Stimulated activated CD4-positive, alpha-beta T cell treated with anti-CD3 and anti-CD28 coated beads, Interleukin-1b, Interleukin-23, amount 100 ng/mL, for 48 hours (primary cell): ENCODE measurements around the gene MLXIPL.
"Not testable (repeated sequence)": the region's sequence is repeated elsewhere in the genome, so short reads cannot be mapped to it uniquely, and the experiment has no call there.

Experiments used
- DNase-seq: peaks from one replicate; pipeline ENCODE4 v3.0.0-alpha.2; 2020

MLXIPL gene

DNA sequence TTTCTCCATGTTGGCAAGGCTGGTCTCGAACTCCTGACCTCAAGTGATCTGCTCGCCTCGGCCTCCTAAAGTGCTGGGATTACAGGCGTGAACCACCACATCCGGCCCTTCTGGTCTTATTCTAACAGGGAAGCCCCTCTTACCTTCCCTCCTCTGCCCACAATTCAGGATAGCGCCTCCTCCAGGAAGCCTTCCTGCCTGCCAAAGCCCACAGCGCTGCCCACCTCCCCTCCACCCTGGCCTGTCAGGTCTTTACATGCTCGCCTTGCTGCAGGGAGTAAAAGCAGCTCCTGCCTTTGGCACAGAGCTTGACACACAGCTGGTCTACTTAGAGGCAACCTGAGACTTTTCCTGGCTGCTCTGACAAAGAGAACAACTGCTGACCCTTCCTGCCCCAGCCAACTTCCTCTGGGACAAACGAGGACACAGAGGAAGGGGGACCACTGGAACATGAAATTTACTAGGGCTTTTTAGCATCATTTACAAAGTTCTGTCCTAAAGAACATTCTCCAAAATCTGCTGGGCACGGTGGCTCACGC, 13.2 kb downstream of the MLXIPL start:
- DNase-seq = no peak

DNA sequence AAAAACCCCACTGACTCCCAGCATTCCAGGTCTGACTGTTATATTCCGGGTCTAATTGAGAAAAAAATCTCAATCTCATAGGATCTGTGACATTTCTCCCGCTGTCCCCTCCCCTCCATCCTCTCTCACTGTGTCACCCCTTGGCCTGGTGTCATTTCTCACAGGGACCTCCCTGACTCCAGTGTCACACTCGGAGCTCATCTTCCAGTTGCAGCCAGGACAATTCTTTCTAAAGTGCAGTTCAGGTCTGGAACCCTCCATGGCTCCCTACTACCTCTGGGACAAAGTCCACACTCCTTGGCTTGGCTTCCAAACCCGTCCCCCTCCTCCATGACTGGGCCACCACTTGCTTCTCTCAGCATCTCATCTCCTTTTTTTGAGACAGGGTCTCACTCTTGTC, 14.2 kb downstream of the MLXIPL start:
- no peak for DNase-seq

DNA sequence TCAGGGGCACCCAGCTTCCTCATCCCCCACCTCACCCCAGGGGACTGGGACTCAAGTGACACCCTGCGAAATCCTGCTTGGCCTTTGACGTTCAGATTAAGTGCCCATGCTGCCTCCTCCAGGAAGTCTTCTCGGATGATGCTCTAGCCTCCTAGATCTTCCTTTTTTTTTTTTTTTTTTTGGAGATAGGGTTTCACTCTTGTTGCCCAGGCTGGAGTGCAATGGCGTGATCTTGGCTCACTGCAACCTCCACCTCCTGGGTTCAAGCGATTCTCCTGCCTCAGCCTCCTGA, 16.7 kb downstream of the MLXIPL start:
- not testable (repeated sequence) for DNase-seq

DNA sequence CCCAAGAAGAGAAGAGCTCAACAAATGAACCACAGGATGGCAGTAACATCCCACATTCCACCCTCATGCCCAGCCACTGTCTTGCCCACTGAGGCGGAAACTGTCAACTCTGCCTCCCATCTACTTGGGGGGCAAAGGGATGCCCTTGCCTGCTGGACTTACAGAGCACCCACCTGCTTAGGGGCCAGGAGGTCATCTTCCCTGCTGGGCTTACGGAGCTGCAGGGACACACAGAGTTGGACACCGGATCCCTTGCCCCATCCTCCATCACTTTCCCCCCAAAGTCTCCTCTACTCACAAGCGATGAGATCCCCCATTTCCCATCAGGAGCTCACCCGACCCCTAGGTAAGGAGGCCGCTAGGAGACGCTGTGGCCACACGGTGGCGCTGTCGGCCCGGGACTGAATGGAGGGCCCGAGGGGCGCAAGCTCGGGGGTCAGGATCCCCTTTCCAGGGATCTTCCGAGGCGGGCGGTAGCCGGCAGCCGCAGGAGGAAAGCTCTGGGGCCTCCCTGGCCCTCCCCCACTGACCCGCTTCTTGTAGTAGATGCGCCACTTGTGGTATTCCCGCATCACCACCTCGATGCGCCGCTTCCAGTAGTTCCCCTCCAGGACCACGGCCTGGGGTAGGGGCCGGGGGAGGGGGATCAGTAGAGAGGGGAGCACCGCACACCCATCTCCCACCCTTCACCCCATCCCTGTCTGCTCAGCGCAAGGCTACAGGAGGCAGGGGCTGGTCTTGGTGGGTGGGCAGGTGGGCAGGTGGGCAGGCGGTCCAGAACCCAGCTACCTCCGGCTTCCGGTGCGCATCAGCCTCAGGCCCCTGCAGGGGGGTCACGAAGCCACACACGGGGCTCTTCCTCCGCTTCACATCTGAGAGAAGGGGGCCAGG, 17.3 kb downstream of the MLXIPL start:
- peak; percentile 47 for DNase-seq

DNA sequence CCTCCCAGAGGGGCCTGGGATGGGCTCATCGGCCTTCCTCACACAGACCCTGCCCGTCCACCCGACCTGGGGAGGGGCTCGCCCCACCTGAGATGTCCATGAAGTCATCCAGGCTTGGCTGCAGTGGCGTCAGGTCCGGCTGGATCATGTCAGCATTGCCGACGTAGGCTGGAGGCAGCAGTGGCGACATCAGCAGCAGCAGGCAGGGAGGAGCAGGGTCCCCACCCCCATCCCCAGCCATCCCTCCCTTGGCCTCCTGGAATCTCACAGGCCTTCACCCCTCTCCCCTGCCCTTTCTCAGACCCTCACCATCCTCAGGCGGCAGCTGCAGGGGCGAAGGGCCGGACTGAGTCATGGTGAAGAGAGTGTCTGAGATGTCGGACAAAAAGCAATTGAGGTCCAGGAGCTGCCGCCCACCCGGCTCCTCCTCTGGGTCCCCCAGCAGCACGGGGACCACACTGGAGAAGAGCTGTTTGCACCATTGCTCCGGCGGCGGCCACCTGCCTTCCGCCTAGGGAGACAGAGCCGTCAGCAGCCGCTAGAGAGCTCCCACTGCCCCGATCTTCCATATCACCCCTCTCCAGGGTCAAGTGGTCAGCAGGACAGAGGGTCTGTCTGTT, 18.6 kb downstream of the MLXIPL start:
- no peak for DNase-seq

DNA sequence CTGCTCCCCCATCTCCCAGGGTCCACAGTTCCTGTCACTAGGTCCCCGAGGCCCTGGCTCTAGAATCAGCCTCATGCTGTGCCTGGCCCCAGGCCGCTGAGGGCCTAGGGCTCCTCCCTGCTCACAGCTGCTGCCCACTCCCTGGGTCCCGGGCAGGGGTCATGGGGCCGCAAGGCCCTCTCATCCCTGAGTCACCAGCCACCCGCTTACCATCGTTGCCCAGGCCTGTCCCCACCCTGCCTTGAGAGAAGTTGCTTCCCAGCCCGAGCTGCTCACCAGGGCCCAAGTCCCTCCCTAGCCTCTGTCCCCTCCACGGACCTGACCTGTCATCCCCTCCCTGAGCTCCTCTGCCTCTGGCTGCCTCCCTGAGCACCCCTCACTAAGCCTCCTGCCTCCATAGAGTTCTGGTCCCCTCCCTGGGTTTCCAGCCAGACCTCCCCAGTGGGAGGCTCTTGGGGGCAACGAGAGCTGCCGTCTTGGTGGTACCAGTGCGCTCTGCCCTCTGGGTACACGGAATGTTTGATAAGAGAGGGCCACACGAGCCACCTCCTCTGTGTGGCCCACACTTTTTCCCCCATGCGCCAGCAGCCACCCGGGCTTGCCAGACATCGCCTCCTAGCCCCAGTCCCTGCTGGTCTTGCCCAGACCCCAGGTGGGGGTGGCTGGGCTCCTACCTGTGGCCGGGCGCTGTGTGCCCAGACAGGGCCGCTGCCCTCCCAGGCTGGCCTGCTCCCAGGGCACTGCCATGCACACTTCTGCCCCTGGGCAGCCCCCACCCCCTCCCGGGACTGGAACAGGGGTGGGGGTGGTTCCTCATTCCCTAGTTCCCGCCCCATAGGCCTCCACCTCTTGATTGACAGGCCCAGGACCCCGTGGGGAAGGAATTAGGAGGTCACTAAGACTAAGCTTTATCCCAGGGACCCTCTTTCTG, 21.3 kb downstream of the MLXIPL start:
- no peak for DNase-seq

DNA sequence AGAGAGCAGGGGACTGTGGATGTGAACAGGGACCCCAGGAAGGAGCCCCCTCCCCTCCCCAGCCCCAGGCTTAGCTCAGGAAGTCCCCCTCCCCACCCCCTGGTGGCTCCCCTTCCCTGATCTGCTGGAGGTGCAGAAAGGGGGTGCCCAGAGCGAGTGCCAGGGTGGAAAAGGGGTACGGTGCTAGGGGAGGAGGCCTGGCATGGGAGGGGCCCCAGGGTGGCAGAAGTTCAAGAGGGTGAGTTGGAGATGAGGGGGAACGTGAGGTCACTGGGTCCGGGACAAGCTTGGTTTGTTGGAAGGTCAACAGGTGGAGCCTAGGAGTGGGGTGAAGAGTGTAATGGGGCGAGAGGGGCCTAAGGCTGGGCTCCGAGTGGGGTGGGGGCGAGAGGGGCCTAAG, 24.4 kb downstream of the MLXIPL start:
- DNase-seq = no peak

DNA sequence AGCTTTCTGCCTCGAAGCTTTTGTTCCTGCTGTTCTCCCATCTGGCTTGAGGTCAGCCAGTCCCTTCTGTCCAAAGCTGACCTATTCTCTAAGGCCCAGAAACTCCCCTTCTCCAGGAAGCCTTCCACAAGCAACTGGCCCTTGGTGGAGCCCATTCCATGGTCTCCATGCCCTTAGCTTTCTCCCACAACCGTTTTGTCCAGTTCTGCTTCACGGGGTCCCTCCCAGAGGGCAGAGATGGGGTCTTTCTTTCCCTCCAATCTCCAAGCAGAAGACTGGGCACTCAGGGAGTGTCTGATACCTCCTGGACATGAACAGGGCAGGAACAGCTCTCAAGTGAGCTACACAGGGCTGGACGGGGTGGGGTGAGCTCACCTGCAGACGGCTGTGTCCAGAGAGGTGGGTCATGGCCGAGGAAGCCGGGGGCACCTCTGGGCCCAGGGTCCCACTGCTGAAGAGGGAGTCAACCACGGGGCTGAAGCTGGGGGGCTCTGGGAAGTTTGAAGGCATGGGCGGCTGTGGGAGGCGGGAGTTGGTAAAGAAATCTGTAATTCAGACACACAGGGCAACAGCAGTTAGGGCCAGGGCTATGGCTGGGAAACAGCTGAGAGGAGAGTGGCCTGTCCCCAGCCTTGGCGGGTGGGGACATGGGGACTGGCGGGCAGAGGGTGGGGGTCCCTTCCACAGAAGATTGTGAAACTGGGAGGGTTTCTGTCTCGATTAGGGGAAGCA, 25.0 kb downstream of the MLXIPL start:
- DNase-seq = no peak

DNA sequence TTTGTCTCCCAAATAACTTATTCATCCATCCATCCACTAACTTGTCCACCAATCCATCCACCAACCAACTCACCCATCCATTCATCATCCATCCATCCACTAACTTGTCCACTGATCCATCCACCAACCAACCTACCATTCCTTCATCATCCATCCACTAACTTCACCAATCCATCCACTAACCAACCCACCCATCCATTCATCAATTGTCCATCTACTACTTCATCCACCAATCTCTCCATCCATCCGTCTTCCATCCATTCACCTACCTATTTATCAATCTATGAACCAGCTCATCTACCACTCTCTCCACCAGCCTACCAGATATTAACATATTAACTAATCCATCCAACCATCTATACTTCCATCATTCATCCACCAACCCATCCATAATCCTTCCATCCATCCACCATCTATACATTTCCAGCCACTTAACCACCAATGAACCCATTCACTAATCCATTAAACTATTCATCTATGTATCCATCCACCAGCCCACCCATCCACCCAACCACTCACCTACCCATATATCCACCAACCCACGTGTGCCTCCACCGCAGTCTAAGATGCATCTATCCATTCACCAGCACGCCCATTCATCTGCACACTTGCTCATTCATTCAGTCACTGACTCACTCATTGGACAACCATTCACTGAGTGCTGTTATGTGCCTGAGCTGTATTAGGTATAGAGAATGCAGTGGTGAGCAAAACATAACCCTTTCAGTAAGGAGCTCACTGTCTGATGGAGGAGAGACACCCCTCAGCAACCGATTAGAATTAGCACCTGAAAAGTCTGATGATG, 26.1 kb downstream of the MLXIPL start:
- no peak for DNase-seq

DNA sequence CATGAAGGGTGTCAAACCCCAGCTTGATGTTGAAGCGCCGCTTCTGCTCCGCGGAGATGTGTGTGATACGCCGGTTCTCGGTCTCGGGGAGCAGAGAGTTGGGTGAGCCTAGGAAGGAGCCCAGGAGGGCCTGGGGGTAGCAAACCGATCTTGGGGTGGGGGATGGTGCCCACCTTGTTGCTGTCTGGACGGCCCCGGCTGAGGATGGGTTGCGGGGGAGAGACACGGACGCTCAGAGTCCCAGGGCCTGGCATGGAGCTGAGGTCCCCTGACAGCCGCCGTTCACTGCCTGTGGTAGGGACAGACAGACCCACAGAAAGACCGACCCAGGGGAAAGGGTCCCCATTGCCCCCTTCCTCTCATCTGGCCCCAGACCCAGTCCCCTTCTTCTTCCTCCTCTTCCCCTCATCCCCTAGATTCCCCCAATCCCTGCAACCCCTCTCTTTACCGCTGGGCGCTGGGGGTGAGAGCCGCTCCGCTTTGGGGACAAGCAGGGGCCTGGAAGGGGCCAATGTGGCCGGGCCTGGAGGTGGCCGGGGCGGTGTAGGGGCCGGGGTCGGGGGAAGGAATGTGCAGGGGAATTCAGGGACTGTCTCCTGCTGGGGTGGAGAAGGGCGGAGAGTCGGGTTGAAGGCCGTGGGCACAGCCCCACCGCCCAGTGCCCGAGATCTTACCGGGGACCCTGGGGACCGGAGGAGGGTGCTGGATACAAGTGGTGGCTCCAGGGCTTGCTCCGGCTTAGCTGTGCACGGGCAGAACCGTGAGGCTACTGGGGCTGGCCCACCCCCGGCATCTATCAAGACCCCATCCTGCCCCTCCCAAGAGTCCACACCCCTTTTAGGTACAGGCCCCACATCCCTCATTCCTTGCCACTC, 27.9 kb downstream of the MLXIPL start:
- no peak for DNase-seq

DNA sequence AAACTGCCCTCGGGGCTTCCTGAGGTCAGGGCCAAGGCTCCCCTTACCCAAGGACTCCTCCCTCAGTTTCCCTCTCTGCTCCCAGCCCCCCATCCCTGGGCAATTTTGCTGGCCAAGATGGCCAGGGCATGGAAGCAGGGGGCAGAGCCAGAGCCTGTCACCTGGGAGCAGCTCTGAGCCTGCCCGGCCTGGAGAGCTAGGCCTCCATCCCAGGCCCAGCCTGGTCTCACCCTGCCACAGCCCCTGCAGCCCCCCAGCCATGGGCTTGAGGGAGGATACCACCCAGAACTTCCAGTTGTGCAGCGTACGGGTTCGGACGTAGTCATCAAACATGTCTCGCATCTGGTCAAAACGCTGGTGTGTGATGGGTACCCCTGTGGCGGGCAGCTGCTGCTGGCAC, 29.0 kb downstream of the MLXIPL start:
- no peak for DNase-seq

DNA sequence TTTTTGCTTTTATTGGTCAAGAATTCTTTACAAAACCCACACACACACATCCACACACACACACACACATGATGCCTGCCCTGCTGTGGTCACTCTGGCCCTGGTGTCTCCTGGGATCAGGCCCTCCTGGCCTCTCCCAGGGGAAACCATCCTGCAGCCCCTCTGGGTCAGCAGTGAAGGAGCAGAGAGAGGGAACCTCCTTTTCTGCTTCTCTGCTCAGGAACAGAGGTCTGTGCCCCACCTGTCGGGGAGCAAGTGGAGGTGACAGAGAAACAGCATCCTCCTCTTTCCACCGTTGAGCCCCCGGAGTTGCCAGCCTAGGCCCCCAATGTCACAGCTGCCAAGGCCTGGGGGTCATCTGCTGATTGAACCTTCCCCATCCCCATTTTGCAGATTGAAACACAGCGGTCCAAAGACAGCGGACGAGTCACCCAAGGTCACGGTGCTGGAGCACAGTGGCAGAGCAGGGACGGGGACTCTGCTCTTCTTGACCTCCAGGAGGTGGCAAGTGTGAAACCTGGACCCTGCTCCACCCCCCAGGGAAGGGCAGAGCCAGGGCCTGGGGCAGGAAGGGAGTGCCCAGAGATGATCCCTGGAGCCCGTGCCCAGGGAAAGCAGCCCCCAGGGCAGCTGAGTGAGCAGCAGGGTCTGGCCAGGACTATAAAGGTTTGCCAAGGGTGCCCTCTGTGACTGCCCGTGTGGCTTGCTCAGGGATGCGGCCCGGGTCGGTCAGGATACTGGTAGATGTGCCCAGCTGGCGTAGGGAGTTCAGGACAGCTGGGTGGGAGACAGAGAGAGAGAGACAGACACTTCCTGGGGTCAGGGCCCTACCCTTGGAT, 30.9 kb downstream of the MLXIPL start:
- DNase-seq = no peak

DNA sequence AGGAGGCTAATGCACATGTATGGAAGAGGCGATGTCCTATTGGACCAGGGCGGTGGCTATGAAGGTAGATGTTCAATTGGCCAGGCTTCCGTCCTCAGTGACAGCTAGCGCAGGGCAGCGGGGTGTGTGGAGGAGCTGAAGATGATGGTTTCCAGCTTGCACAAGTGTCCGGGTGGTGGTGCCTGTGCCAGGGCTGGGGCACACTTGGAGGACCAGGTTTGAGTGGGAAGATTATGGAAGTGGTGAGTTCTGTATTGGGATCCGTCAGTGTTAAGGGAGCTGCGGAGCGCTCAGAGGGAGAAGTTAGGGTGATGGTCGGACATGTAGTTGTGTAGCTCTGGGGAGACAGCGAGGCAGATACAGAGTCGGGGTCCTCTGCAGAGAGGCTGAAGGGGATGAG, 37.4 kb downstream of the MLXIPL start:
- no peak for DNase-seq

DNA sequence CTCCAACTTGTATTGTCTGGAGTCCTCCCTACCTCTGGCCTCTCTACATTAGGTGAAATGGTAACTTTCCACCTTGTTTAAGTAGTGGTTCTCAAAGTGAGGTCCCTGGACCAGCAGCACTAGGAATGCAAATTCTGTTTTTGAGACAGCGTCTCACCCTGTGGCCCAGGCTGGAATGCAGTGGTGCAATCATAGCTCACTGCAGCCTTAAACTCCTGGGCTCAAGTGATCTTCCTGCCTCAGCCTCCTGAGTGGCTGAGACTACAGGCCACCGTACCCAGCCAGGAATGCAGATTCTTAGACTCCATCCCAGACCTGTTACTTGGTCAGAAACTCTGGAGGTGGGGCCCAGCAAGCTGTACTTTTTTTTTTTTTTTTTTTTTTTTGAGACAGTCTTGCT, 39.1 kb downstream of the MLXIPL start:
- DNase-seq = no peak

DNA sequence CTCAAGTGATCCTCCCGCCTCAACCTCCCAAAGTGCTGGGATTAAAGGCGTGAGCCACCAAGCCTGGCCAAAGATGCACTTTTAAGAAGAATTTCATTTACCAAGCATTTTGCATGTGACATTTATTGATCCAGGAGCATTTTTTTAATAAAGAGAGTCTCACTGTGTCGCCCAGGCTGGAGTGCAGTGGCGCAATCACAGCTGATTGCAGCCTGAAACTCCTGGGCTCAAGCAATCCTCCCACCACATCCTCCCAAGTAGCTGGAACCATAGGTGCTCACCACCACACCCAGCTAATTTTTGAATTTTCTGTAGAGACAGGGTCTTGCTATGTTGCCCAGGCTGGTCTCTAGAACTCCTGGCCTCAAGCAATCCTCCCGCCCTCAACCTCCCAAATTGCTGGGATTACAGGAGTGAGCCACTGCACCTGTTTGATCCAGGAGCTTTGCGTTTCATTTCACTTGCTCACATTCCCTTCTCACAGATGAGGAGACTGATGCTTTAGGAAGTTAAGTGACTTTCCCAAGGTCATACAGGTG, 41.6 kb downstream of the MLXIPL start:
- DNase-seq = no peak

DNA sequence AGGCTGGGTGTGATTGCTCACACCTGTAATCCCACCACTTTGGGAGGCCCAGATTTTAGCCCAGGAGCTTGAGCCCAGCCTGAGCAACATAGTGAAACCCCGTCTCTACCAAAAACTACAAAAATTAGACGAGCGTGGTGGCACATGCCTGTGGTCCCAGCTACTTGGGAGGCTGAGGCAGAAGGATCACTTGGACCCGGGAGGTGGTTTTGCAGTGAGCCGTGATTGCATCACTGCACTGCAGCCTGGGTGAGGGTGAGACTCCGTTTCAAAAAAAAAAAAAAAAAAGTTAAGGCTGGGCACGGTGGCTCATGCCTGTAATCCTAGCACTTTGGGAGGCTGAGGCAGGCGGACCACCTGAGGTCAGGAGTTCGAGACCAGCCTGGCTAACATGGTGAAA, 43.3 kb downstream of the MLXIPL start:
- DNase-seq = not testable (repeated sequence)

DNA sequence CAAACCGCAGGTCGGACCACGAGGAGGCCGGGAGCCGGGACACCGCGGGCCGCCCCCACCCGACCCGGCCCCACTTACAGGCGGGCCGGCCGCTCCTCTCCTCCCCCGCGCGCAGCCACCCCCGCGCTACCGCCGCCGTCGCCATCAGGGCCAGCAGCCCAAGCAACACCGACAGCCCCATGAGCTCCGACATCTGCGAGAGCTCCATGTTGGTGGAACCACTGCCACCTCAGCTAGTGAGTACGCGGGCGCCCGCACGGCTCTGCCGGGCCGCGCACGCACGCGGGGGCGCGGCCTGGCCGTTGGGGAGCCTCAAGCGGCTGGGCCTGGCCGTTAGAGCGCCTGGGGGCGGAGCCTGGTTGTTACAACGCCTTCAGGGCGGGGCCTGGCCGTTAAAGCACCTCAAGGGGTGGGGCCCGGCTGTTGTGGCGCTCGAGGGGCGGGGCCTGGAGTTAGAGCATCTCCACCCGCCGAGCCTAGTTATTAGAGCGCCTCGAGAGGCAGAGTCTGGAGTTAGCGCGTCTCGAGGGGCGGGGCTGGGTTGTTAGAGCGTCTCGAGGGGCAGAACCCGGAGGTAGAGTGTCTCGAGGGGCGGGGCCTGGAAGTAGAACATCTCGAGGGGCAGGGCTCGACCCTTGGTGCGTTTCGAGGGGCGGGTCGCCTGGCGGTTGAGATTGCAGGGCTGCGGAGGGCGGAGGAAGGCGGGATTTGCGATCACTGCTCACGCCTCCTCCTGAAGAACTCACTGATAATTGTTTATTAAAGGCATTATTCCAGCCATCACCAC, 45.8 kb downstream of the MLXIPL start, which contains the start of gene TBL2:
TSS of gene TBL2 (minus strand) at position 238 of the 787 bp plus-strand sequence. CDS start at position 208, 30 bp downstream.
- DNase-seq = peak; percentile 99

DNA sequence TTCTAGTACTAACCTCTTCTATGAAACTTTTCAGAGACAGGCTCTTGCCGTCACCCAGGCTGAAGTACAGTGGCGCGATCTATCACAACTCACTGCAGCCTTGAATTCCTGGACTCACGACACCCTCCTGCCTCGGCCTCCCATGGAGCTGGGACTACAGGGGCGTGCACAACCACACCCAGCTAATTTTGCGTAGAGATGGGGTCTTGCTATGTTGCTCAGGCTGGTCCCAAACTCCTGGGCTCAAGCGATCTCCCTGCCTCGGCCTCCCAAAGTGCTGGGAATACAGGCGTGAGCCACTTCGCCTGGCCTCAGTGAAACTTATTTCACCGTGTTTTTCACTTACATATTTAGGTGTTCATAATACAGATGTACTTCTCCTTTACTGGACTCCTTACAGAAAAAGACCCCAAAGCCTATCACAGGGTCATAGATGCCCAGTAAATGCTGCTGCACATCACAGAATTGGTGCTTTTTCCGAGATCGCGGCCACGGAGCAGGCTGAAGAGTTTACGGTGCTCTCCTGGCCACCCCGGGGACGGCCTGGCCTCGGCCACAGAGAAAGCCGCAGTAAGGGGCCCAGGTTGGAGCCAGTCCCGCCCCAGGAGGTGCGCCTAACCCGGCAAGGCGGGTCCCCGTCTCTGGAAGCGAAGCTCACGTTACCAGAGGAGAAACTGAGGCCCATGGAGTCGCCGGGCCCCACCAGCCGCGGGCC, 46.5 kb downstream of the MLXIPL start:
- no peak for DNase-seq
